Keratinocyte (primary cell): Measurements from ENCODE around the gene DDIT3. TPM values are rescaled to one million over a fixed set of nuclear protein-coding genes. Genes with fewer than 3 reads are reported as not detected.

Experiments used
- DNase-seq: peaks from one replicate; pipeline ENCODE4 v3.0.0-alpha.2; 2011; ENCODE audit warnings: low read depth, missing footprints, low spot score
- FAIRE-seq: peaks from 2 replicates; lab custom pipeline; 2011; peaks lifted over from hg19 to GRCh38; lab: Jason Lieb, UNC
- H2AFZ ChIP-seq: 2 replicates; pipeline ENCODE4 v1.6.0; 2012; ENCODE audit warnings: low read length, control low read depth, inconsistent platforms; ENCODE audit not compliant: control insufficient read depth
- H3K27ac ChIP-seq: 2 replicates; pipeline ENCODE4 v1.5.1; 2011; ENCODE audit warnings: low read length; ENCODE audit not compliant: control insufficient read depth, insufficient read depth
- H3K27me3 ChIP-seq: 3 replicates; pipeline ENCODE4 v1.6.0; 2011; ENCODE audit warnings: low read length; ENCODE audit not compliant: control insufficient read depth, insufficient read depth; ENCODE audit errors: extremely low read depth
- H3K36me3 ChIP-seq, 2 experiments: 2 replicates in 1 of 2; 3 replicates in 1 of 2; pipeline ENCODE4 v1.5.1; 2011; ENCODE audit warnings: low read length in 2 of 2, mild to moderate bottlenecking in 1 of 2; ENCODE audit not compliant: control insufficient read depth in 2 of 2, insufficient read depth in 2 of 2; ENCODE audit errors: extremely low read depth in 1 of 2
- H3K4me1 ChIP-seq: 3 replicates; pipeline ENCODE4 v1.5.1; 2011; ENCODE audit warnings: low read length; ENCODE audit not compliant: control insufficient read depth, insufficient read depth; ENCODE audit errors: extremely low read depth
- H3K4me2 ChIP-seq: 3 replicates; pipeline ENCODE4 v1.6.0; 2011; ENCODE audit warnings: low read depth, low read length; ENCODE audit not compliant: control insufficient read depth, insufficient read depth; ENCODE audit errors: extremely low read depth
- H3K4me3 ChIP-seq, 3 experiments: fragments of 200-600 bp in 1 of 3; sonication (generic) in 1 of 3; 2 replicates in 2 of 3; 3 replicates in 1 of 3; pipeline ENCODE4 v1.5.1; 2011 to 2016; ENCODE audit warnings: low read length in 3 of 3, mild to moderate bottlenecking in 3 of 3, control low read depth in 2 of 3, inconsistent platforms in 1 of 3, low read depth in 1 of 3, mixed read lengths in 1 of 3, mixed run types in 1 of 3, moderate library complexity in 1 of 3; ENCODE audit not compliant: control insufficient read depth in 2 of 3, insufficient read depth in 2 of 3; ENCODE audit errors: extremely low read depth in 1 of 3
- H3K79me2 ChIP-seq: 2 replicates; pipeline ENCODE4 v1.6.0; 2012; ENCODE audit warnings: low read length; ENCODE audit not compliant: control insufficient read depth, insufficient read depth
- H3K9ac ChIP-seq: 3 replicates; pipeline ENCODE4 v1.6.0; 2011; ENCODE audit warnings: low read length; ENCODE audit not compliant: control insufficient read depth, insufficient read depth; ENCODE audit errors: extremely low read depth
- H3K9me1 ChIP-seq: 3 replicates; pipeline ENCODE4 v1.6.0; 2011; ENCODE audit warnings: low read length; ENCODE audit not compliant: control insufficient read depth, insufficient read depth; ENCODE audit errors: extremely low read depth
- H3K9me3 ChIP-seq: 2 replicates; pipeline ENCODE4 v1.5.1; 2012; ENCODE audit warnings: low read depth, low read length; ENCODE audit not compliant: control insufficient read depth
- H4K20me1 ChIP-seq: 3 replicates; pipeline ENCODE4 v1.6.0; 2011; ENCODE audit warnings: low read length; ENCODE audit not compliant: control insufficient read depth, insufficient read depth; ENCODE audit errors: extremely low read depth
- EZH2 ChIP-seq: IDR thresholded peaks from one replicate; pipeline ENCODE4 v1.6.1; 2012; ENCODE audit warnings: inconsistent platforms, mild to moderate bottlenecking, low read length, moderate library complexity
- dilution Hi-C: fragments of 300-500 bp; cut with MboI; formaldehyde crosslinking; loops from one replicate; pipeline ENCODE4 v1.7.0; 2020; ENCODE audit warnings: low sequenced_read_pairs; ENCODE audit not compliant: extremely low pct_ligation_motif_present
- polyA plus RNA-seq, 5 experiments: library from polyadenylated mRNA; depleted of rRNA in 3 of 5; stranded (reverse) in 3 of 5; stranded (forward) in 1 of 5; unstranded in 1 of 5; fragments of >200 nt; gene quantifications; 1 replicate in 1 of 5; 2 replicates in 3 of 5; 3 replicates in 1 of 5; pipeline versions ENCODE4 v1.2.1 to v1.2.3, GENCODE V29; 2011 to 2012; ENCODE audit warnings: missing spikeins in 2 of 5, low read depth in 1 of 5, low replicate concordance in 1 of 5
- TF ChIP-seq, protein P1 (sequence below), 3 experiments: IDR thresholded peaks in 1 of 3; conservative IDR thresholded peaks in 1 of 3; optimal IDR thresholded peaks in 1 of 3; 2 replicates in 2 of 3; 3 replicates in 1 of 3; pipeline versions ENCODE3 to v1.5.1; 2011; ENCODE audit warnings: low read length in 3 of 3, mild to moderate bottlenecking in 3 of 3, moderate library complexity in 2 of 3, control low read depth in 1 of 3, inconsistent platforms in 1 of 3; ENCODE audit not compliant: insufficient read depth in 2 of 3; ENCODE audit errors: extremely low read depth in 1 of 3

The DDIT3 gene
- polyA plus RNA-seq, 1 donor (not counting 4 experiments of a cell fraction or from before 2014, with no cell fraction given) = 25.6 TPM

DNA sequence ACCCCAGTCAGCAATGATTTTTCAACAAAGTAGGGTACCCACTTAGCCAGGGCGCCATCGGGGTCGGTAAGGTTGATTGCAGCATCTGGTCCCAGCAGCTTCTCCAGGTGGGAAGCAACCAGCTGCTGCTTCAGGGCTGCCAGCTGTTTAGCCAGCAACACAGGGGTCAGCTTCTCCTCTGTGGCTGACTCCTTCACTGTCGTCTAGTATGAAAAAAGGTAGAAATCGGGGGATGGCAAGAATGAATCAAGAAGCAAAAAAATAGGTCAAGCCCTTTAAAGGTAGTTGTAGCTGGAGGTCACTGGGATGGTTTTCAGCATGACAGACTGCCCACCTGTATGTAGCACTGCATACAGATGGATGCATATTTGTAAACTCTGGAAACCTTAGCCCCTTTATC is 13.9 kb upstream of the DDIT3 start:
- Histone ChIP-seq H3K36me3 (peaks cover 36 to 51% of the 10 kb centered on the region in 2 experiments), H3K79me2 (no peaks in the 10 kb centered on the region), H3K27ac (no peak overlapping the region), H3K4me2 (no peak overlapping the region), H3K4me1 (no peaks in the 10 kb centered on the region), H3K9me1 (no peaks in the 10 kb centered on the region), H4K20me1 (no peaks in the 10 kb centered on the region), H3K27me3 (no peaks in the 10 kb centered on the region), H3K9ac (no peak overlapping the region), H3K4me3 (no peak overlapping the region), H2AFZ (no peak overlapping the region), H3K9me3 (no peaks in the 10 kb centered on the region)
- dilution Hi-C loops = no loop called here
- TF ChIP-seq EZH2 = no peak
- TF ChIP-seq, protein P1, sequence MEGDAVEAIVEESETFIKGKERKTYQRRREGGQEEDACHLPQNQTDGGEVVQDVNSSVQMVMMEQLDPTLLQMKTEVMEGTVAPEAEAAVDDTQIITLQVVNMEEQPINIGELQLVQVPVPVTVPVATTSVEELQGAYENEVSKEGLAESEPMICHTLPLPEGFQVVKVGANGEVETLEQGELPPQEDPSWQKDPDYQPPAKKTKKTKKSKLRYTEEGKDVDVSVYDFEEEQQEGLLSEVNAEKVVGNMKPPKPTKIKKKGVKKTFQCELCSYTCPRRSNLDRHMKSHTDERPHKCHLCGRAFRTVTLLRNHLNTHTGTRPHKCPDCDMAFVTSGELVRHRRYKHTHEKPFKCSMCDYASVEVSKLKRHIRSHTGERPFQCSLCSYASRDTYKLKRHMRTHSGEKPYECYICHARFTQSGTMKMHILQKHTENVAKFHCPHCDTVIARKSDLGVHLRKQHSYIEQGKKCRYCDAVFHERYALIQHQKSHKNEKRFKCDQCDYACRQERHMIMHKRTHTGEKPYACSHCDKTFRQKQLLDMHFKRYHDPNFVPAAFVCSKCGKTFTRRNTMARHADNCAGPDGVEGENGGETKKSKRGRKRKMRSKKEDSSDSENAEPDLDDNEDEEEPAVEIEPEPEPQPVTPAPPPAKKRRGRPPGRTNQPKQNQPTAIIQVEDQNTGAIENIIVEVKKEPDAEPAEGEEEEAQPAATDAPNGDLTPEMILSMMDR (optimal IDR thresholded peaks at IDR 0.05 in 1 of 3, IDR thresholded peaks at IDR 0.05 in 1 of 3, conservative IDR thresholded peaks at IDR 0.05 in 1 of 3; ENCODE audit: extremely low read depth in 1 of 3, insufficient read depth in 2 of 3, low read length in 3 of 3) = no peak
- DNase-seq = no peak
- FAIRE-seq = no peak

DNA sequence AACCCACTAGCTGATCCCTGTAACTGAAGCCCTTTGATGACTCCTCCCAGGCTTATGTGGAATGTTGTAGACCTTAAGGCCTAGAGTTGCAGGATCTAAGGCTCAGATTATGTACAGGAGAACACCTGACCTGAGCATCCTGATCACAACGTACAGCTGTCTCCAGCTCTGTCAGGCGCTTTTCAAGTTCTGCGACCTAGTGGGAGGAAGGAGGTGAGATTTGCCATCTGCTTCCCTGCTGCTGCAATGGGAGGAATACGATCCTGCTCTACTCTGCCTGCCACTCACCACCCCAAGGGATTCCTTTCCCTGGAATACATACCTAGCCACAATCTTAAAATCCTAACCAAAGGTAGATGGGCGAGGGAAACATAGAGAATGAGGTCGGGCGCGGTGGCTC is 12.8 kb upstream of the DDIT3 start:
- H3K9me1 ChIP-seq = no peaks in the 10 kb centered on the region
- dilution Hi-C loops = no loop called here
- no peaks in the 10 kb centered on the region for H3K9me3 ChIP-seq
- H3K4me1 ChIP-seq = no peaks in the 10 kb centered on the region
- no peaks in the 10 kb centered on the region for H3K79me2 ChIP-seq
- no peak overlapping the region for H3K9ac ChIP-seq
- H3K27me3 ChIP-seq = no peaks in the 10 kb centered on the region
- no peak overlapping the region for H3K4me3 ChIP-seq
- H4K20me1 ChIP-seq = no peaks in the 10 kb centered on the region
- DNase-seq = no peak
- H2AFZ ChIP-seq = no peak overlapping the region
- no peak for FAIRE-seq
- TF ChIP-seq, protein P1 (optimal IDR thresholded peaks at IDR 0.05 in 1 of 3, IDR thresholded peaks at IDR 0.05 in 1 of 3, conservative IDR thresholded peaks at IDR 0.05 in 1 of 3; ENCODE audit: extremely low read depth in 1 of 3, insufficient read depth in 2 of 3, low read length in 3 of 3) = no peak
- TF ChIP-seq EZH2 = no peak
- H3K27ac ChIP-seq = no peak overlapping the region
- H3K4me2 ChIP-seq = no peak overlapping the region
- H3K36me3 ChIP-seq = peaks cover 45 to 51% of the 10 kb centered on the region in 2 experiments
